HG03571 (cell line): ENCODE results near the gene MAMDC4.
A peak's percentile ranks its signal among the peaks of the same experiment; 100 is the strongest.
"Not testable (repeated sequence)": the region's sequence is repeated elsewhere in the genome, so short reads cannot be mapped to it uniquely, and the experiment has no call there.

ENCODE experiments used
- ATAC-seq: cut with Tn5 transposase; IDR thresholded peaks from one replicate; pipeline ENCODE4 v1.9.1; 2021; ENCODE audit not compliant: unreplicated experiment

MAMDC4 gene

DNA sequence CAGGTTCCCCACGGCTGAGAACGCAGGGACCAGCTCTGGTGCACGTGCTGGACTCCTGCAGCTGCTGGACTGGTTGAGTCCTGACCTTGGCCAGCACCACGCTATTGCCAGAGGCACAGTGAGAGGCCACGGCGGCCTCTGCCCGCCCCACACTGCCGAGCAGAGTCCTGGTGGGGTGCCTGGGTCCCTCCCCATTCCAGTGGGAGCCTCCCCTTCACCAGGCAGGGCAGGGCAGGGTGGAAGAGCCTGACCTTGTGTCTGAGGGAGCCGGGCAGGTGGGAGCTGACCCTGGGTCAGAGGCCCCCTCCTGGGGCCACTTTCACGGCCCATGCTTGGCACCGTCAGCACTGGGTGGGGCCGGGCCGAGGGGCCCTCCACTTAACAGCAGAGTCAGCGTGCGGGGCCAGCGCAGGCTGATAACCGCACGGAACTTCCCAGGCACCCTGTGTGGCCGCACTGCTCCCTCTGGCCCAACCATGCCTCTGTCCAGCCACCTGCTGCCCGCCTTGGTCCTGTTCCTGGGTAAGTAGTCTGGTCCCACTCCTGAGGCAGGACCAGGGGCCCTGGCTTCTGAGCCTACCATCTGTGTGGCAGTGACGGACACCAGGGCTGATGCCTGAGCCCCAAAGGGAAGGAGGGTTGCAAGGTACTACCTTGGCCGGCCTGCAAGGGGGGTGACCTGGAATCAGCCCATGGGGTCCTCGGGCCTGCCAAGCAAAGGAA is at the start of gene MAMDC4:
TSS of gene MAMDC4 (plus strand) at position 406 of the 723 bp plus-strand sequence. CDS start at position 477, 71 bp downstream.
- ATAC-seq, result no peak

DNA sequence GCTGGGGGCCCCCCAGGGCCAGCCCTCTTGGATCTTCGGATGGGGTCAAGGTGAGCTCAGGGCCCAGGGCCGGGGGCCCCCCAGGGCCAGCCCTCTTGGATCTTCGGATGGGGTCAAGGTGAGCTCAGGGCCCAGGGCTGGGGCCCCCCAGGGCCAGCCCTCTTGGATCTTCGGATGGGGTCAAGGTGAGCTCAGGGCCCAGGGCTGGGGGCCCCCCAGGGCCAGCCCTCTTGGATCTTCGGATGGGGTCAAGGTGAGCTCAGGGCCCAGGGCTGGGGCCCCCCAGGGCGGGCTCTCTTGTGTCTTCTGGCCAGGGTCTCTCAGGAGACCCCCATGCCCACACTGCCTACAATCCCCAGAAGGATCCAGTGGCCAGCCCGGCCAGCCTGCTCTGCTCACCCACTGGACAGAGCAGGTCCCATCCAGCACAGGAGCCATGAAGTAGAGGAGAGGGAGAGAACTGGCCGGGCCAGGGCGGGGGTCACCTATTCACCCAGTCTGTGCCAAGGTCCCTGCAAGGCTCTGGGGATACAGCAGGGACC is 49.1 kb upstream of the MAMDC4 start:
- ATAC-seq, result not testable (repeated sequence)

DNA sequence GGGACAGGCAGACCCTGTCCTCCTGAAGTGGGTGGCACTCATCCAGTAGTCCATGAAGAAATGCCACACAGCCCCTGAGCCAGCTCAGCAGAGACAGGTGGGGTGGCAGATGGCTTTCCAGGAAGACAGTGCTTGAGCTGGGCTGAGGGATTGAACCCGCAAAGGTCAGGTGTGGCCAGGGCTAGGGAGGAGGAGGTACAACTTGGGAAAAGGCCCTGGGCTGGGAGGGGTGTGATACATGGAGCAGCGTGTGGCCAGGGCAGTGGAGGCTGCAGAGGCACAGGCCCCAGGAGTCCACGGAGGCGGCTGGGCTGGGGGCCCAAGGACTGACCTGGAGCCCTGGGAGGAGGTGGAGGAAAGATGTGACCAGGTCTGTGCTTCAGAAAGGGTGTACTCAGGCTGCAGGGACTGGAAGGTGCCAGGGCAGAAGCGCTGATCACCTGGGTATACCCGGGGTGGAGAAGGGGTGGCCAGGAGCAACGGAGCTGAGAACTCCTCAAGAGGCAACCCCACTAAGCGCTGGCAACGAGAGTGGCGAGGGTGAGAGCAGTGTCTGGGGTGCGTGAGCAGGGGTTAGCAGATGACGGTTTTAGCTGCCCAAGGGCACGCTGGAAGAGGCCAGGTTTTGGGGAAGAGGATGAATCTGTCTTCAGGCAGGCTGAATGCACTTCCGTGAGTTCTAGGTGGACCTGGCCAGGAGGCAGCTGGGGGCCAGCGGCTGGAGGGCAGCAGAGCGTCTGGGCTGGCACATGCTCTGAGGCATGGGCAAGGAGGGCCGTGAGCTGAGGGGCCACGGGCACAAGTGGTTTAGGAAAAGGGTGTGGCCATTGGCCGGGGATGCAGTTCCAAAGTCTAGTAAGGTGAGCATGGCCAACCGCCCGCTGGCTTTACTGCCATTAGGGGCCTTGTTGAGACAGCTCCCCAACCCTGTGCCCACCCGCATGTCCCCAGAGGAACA is 48.3 kb upstream of the MAMDC4 start:
- no peak for ATAC-seq

DNA sequence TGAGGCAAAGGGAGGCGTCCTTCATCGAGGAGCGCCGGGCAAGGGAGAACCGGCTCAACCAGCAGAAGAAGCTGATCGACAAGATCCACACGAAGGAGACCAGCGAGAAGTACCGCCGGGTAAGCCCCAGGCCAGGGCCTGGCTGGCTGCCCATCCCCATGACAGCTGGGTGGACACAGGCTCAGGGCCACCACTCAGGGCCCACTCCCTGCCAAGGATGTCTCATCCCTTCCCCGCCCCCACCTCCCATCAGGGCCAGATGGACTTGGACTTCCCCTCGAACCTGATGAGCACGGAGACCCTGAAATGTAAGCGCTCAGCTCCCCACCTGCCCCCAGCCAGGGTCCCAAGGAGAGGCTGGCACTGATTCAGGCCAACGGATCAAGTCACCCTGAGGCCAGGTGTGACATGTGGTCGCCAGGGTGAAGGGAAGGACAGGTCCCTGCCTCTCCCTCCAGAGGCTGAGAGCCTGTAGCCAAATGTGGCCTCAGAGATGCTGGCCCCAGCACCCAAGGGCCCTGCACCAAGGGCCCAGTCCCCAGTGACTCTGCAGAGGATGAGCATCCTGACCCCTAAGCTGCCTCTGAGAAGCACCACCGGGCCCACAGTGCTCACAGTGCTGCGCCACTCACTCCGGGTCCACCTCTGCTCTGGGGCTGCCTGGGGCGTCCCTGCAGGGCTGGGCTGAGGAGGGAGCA is 47.5 kb upstream of the MAMDC4 start:
- no peak for ATAC-seq

DNA sequence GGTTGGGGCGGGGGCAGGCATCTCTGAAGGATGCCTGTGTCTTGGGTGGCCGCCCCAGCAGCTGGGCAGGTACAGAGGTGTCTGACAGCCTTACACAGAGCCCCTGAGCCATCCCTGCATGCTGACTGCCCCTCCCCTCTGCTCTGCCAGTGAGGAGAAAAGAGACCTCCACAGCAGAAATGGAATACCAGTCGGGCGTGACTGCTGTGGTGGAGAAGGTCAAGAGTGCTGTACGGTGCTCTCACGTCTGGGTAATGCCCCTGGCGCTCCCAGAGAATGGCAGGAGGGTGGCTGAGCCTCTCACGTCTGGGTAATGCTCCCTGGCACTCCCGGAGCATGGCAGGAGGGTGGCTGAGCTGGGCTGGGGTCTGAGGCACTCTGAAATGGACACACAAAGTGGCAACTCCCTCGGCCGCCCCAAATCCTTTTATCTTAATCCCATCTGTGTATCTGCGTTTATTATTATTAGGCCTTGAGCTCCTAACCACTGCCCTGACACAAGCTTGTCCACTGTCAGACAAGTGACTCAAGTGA is 46.9 kb upstream of the MAMDC4 start:
- ATAC-seq, result no peak

DNA sequence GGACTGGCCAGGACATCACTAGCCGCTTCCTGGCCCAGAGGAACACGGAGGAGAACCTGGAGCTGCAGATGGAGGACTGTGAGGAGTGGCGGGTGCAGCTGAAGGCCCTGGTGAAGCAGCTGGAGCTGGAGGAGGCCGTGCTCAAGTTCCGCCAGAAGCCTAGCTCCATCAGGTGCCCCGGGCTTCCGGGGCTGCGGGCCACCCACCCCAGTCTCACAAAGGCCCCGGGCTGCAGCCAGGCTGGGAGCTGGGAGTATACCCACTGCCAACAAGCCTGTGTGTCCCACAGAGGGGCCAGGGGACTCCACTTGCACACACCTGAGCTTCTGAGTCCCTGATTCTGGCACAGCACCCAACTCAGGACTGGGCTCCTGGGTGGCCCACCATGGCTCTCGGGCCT is 46.1 kb upstream of the MAMDC4 start:
- ATAC-seq, result no peak

- ATAC-seq, result no peak
Observed at GRCh38 chr9:136806631-136807201, 45.4 kb upstream of the MAMDC4 start.

DNA sequence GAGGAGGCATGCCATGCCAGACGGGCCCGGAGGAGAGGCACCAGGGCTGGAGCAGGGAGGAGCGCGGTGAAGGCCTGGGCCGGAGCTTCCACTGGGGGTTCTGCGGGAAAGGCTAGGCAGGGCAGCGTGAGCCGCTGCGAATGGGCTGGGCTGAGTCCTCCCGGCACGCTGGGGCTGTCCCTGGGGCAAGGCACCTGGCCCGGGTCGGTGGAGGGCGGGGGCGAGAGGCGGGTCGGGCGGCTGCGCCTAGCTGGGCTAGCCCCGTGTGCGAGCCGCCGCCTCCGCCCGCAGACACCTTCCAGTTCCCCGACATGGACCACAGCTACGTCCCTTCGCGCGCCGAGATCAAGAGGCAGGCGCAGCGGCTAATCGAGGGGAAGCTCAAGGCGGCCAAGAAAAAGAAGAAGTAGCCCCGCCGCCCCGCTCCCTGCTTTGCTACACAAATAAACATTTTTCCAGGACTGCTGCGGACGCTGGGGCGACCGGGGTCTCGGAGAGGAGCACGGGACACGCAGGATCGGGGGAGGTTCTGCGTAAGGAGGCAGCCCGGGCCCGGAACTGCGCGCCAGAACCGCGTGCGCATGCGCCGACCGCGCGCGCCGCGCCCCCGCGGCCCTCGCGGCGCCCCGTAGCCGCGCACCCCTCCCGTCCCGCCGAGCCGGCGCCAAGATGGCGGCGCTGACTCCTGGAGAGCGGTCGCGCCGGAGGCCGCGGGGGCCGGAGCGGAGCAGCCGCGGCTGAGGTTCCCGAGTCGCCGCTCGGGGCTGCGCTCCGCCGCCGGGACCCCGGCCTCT is 44.7 kb upstream of the MAMDC4 start, which contains the start of gene RABL6:
TSS of gene RABL6 (plus strand) at position 668 of the 794 bp plus-strand sequence. CDS start 249 bp downstream, outside the sequence.
- ATAC-seq, result peak; percentile 61

DNA sequence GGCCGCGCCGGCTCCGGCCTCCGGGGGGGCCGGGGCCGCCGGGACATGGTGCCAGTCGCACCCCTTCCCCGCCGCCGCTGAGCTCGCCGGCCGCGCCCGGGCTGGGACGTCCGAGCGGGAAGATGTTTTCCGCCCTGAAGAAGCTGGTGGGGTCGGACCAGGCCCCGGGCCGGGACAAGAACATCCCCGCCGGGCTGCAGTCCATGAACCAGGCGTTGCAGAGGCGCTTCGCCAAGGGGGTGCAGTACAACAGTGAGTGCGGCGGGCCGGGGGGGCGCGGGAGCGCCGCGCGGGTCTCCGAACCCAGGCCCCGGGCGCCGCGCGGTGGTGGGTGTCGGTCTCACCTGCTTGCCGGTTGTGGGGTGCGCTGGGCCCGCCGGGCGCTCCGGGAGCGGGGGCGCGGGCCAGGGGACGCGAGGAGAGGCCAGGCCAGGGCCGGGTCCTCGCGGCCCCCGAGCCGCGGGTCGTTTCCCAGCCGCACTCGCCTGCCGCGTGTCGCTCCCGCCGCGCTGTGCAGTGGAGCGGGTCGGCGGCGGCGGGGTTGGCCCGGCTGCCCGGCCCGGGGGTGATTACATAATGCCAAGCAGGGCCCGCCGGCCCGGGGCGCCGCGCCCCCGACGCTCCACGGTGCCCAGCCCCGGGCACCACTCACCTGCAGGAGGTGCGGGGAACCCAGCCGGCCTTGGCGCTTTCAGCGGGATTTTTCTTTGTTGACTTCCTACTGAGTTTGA is 43.9 kb upstream of the MAMDC4 start:
- peak; percentile 35 for ATAC-seq

- ATAC-seq, result no peak
Observed at GRCh38 chr9:136808806-136809158, 43.4 kb upstream of the MAMDC4 start.

- no peak for ATAC-seq
Observed at GRCh38 chr9:136814725-136815421, 37.3 kb upstream of the MAMDC4 start.

DNA sequence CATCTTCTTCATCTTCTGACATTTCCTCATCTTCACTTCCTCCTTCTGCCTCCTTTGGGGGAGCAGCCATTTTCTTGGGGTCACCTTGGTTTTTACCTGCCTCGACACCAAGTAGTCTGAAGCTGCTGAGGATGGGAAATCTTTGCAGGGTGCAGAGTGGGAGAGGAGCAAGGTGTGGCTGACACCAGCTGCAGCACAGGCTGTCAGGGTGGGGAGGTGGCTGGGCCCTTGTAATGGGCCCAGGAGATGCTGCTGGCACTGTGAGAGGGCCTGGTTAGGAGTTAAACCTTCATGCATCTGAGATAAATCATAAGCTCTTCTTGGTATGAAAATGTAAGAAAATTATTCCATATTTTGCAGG is 36.7 kb upstream of the MAMDC4 start:
- no peak for ATAC-seq

DNA sequence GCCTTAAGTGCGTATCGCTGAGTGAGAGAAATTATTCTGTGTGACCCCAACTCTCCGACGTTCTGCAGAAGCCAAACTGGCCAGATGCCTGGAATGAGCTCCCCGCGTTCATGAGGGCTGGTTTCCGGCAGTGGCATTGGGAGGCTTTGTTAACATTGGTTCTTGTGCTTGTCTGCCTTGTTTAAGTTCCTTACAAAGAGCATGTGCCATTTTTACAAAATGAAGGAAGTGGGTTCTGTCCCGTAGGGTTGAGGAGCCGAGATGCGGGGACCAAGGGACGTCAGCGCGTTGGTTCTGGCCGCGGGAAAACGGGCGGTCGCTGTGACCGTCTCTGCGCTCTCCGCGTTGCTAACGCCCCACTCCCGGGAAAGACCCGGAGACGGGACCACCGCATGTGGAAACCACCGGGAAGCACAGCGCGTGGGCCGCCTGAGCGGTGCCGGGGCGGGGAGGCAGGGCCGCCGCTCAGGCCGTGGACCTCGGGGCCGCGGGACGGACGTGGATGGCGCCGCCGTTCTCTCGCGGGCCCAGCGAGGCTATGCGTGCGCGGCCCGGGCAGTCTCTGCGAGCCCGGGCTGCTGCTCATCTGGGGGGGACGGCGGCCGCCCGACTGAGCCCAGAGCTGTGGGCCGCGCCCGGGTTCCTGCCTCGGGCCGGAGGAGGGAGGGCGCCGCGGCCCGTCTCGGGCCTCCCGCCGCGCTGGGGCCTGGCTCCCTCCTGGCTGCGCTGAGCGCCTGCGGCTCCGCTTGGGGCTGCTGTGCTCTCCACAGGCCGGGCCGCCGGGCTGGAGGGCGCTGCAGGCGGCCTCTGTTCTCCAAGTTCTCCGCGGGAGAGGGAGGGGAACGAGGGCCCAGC is 30.9 kb upstream of the MAMDC4 start:
- no peak for ATAC-seq

GRCh38 chr9:136821826-136822544 is 30.2 kb upstream of the MAMDC4 start:
- ATAC-seq, result no peak

DNA sequence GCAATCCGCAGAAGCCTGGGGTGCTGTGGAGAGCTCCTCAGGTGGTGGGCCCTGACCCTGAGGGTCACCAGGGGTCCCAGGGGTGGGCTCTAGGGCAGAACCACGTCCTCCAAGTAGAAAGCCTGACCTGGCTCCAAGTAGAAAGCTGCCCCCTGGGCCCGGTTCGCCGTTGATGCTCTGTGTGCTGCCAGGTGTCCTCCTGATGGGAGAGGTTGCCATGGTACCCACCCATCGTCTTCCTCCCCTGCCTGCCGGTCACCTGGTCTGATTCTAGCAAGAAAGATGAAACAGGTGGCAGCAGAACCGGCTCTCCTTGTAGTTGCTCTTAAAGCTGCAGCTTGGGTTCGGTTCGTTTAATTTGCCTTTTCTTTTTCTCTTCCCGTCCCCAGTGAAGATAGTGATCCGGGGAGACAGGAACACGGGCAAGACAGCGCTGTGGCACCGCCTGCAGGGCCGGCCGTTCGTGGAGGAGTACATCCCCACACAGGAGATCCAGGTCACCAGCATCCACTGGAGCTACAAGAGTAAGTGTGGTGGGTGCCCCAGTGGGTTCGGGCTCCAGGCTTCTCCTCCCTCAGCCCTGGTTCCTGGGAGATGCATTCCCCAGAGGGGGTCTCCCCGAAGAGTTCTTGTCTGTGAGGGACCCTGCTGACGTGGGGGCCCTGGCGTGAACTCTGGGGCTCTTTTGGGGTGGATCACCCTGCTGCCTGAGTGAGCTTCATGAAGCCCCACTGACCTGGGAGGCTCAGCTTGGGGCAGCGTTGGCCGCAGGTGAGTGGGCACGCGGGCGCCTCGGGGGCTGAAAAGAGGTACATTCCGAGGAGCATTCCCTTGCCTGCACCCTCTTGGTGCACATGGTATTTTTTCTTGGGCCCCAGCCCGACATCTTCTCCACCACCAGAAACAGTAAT is 28.8 kb upstream of the MAMDC4 start:
- ATAC-seq, result no peak
